HG03342 (cell line): ENCODE data around the gene RPL13A.
"Not testable (repeated sequence)": the region's sequence is repeated elsewhere in the genome, so short reads cannot be mapped to it uniquely, and the experiment has no call there.

Experiments used
- ATAC-seq: cut with Tn5 transposase; IDR thresholded peaks from one replicate; pipeline ENCODE4 v1.9.1; 2021; ENCODE audit warnings: mild to moderate bottlenecking, moderate library complexity; ENCODE audit not compliant: unreplicated experiment

RPL13A gene

DNA sequence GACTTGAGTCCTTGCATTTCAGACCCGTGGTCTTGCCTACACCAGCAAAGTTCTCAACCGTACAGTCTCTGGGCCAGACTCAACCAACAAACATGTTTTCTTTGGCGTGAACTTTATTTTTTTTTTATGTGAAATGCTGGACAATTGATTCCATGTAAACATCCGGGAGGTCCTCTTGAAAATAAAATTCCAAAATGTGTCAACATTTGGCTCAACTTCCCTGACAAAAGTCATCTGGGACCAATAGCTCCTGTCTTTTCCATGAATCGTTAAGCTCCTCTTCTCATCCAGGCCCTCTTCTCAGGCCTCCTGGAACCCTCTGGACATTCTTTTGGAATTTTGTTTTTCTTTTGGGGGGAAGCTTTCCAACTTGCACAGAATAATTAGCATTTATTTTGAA, 31.6 kb upstream of the RPL13A start:
- no peak for ATAC-seq

DNA sequence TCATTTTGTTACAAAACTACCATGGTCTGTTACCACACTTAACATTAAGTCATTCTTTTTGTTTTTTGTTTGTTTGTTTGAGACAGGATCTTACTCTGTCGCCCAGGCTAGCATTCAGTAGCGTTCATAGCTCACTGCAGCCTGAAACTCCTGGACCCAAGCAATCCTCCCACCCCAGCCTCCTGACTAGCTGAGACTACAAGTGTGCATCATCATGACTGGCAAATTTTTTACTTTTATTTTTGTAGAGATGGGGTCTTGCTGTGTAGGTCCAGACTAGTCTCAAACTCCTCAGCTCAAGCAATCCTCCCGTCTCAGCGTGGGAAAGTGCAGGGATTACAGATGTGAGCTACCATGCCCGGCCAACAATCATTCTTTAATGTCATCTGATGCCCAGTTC, 31.1 kb upstream of the RPL13A start:
- ATAC-seq = no peak

DNA sequence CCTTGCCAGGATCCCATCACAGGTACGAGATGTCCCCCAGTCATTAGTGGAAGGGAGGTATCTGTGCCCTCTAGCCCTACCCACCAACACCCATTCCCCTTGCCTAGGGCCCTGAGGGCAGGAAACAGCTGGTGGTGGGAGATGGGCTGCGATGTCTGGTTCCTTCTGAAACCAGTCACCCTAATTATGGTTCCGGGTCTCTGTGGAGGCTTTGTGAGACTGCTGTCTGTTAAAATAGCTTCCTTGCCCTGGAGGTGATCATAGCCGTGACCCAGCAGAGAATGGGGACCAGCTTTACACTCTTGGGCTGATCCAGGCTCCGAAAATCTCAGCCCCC, 28.9 kb upstream of the RPL13A start:
- ATAC-seq = no peak

DNA sequence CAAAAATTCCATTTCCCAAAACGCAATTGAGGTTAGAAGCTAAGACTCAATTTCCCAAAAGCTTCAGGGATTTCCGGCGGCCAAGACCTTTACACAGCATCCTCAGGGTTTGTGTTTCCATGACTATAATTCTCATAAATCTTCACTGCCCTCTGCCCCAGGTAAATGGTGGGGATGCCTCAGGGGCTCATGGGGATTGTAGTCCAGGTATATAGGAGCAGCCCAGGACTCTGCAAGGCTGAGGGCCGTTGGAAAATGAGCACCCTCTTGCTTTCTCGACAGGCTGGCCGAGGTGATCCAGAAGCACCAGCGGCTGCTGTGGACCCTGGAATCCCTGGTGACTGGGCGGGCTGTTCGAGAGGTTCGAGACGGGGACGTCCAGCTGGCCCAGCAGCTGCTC, 28.0 kb upstream of the RPL13A start:
- ATAC-seq = no peak

DNA sequence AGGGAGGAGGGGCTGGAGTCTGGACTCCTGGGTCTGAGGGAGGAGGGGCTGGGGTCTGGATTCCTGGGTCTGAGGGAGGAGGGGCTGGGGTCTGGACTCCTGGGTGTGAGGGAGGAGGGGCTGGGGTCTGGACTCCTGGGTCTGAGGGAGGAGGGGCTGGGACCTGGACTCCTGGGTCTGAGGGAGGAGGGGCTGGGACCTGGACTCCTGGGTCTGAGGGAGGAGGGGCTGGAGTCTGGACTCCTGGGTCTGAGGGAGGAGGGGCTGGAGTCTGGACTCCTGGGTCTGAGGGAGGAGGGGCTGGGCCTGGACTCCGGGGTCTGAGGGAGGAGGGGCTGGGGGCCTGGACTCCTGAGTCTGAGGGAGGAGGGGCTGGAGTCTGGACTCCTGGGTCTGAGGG, 26.3 kb upstream of the RPL13A start:
- ATAC-seq = not testable (repeated sequence)

DNA sequence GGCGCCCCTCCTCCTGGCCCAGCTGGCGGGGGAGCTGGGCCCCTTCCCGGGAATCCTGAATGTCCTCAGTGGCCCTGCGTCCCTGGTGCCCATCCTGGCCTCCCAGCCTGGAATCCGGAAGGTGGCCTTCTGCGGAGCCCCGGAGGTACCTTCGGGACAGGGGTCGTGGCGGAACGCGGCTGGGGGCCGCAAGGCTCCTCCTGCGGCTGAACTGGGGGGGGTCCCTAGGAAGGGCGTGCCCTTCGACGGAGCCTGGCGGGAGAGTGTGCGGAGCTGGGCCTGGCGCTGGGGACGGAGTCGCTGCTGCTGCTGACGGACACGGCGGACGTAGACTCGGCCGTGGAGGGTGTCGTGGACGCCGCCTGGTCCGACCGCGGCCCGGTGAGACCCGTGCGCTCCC, 25.8 kb upstream of the RPL13A start:
- no peak for ATAC-seq

DNA sequence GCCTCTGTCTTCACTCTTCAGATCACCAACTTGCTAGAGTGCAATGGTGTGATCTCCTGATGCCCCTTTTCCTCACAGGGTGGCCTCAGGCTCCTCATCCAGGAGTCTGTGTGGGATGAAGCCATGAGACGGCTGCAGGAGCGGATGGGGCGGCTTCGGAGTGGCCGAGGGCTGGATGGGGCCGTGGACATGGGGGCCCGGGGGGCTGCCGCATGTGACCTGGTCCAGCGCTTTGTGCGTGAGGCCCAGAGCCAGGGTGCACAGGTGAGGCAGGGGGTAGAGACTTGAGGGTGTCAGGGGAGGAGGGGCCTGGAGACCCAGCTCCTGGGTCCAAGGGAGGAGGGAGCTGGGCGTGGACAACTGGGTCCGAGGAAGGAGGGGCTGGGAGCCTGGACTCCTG, 24.9 kb upstream of the RPL13A start:
- ATAC-seq = no peak

DNA sequence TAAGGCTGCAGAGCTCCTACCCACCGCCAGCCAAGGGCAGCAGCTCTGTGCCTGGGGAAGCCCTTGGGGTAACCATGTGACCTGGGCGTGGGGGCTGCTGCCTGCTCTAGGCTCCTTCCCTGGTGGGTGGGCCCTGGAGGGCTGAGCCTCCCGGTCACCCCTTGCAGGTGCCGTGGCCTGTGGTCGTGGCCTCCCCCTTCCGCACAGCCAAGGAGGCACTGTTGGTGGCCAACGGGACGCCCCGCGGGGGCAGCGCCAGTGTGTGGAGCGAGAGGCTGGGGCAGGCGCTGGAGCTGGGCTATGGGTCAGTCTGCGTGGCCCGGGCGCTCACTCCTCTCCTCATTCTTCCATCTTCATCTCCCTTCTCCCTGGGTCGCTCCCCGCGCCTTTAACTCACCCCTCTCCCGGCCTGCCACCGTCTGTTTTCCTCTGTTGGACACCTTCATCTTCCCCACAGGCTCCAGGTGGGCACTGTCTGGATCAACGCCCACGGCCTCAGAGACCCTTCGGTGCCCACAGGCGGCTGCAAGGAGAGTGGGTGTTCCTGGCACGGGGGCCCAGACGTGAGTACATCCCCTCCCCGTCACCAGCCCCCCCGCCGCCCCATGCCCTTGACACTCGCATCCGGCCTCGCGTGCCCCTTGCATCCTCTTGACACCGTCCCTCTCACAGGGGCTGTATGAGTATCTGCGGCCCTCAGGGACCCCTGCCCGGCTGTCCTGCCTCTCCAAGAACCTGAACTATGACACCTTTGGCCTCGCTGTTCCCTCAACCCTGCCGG, 23.3 kb upstream of the RPL13A start:
- no peak for ATAC-seq

DNA sequence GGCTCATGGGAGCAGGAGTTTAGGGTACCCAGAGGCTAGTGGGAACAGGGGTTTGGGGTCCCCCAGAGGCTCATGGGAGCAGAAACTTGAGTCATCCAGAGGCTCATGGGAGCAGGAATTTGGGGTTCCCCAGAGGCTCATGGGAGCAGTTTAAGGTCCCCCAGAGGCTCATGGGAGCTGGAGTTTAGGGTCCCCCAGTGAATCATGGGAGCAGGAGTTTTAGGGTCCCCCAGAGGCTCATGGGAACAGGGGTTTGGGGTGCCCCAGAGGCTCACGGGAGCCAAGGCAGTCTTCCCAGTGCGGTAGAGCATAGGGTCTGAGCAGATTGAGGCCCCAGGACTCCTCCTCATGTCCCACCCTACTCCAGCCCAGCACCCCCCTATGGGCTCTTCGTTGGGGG, 22.0 kb upstream of the RPL13A start:
- no peak for ATAC-seq

DNA sequence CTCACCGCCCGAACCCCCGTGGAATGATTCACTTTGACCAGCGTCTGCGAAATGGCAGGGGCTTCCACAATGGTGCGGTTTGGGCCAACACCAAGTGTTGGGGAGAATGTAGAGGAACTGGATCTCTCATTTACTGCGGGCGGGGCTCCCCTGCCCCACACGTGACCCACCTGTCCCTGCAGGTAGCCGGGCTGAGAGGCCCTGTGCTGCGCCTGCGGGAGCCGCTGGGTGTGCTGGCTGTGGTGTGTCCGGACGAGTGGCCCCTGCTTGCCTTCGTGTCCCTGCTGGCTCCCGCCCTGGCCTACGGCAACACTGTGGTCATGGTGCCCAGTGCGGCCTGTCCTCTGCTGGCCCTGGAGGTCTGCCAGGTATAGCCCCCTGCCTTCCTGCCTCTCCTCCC, 19.2 kb upstream of the RPL13A start:
- ATAC-seq = no peak

DNA sequence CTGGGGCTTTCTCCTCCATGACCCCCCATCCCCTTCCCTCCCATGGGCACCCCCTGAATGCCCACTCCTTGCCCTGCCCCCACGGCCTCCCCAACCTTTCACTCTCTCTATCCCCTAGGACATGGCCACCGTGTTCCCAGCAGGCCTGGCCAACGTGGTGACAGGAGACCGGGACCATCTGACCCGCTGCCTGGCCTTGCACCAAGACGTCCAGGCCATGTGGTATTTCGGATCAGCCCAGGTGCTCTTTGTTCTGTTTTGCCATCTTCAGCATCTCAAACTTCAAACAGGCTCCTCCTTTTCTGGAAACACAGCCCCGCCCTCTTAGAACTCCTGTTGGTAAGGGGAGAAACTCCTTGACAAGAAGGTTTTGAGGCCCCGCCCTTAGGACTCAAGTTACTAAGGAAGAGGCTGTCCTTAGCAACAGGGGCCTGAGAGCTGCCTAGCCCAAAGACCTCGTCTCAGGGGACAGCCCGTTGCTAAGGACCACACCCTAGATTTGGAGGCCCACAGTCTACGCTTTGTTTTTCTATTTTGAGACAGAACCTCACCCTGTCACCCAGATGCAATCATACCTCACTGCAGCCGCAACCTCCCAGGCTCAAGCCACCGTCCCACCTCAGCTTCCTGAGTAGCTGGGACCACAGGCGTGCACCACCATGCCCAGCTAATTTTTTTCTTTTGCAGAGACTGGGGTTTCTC, 18.5 kb upstream of the RPL13A start:
- ATAC-seq = peak; percentile 58

DNA sequence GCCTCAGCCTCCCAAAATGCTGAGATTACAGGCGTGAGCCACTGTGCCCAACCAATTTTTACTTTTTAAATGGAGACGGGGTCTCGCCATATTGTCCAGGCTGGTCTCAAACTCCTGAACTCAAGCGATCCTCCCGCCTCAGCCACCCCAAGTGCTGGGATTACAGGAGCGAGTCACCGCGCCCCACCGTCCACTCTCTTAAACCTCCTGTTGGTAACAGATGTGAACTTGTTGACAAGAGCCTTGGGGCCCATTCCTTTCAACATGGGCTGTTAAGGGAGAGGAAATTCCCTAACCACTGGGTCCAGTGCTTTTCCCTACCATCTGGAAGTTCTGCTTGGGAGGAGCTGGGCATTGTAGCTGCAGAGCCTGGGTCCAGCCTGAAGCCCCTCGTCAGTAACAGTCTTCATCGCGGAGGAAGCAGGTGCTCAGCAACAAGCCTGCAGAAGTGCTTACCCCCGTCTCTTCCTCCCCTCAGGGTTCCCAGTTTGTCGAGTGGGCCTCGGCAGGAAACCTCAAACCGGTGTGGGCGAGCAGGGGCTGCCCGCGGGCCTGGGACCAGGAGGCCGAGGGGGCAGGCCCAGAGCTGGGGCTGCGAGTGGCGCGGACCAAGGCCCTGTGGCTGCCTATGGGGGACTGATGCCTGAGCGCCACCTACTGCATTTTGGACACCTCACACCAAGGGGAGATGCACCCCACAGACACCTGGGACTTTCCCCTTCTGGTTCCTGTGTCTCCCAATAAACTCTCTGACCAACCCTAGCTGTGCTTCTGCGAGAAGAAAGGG, 17.4 kb upstream of the RPL13A start:
- ATAC-seq = peak; percentile 38

DNA sequence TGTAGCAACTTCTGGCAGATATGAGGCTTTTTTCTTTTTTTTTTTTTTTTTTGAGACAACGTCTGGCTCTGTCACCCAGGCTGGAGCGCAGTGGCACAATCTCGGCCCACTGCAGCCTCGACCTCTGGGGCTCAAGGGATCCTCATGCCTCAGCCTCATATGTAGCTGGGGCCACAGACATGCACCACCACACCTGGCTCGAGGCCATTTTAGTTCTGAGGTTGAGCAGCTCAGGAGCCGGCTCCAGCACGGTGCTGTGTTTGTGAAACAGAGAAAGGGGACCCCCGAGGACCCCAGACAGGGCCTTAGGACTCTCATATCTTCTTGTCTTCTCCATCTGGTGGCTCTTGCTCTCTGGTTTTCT, 16.8 kb upstream of the RPL13A start:
- ATAC-seq = no peak

DNA sequence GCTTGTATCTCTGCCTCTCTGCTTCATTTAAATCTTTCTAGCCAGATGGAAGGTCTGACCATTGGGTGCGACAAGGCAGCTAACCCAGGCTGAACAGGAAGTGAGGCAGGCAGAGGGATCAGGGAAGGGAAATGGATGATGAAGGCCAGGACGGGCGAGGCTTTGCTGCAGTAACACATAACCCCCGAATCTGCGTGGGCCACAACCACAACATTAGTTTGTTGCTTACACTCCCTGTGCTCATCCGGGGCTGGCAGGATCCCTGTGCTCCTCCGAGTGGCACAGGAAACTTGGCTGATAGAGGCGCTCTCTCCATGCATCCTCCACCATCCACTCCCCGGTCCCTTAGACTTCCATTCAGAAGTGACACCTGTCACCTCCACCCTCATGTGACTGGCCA, 14.5 kb upstream of the RPL13A start:
- no peak for ATAC-seq

DNA sequence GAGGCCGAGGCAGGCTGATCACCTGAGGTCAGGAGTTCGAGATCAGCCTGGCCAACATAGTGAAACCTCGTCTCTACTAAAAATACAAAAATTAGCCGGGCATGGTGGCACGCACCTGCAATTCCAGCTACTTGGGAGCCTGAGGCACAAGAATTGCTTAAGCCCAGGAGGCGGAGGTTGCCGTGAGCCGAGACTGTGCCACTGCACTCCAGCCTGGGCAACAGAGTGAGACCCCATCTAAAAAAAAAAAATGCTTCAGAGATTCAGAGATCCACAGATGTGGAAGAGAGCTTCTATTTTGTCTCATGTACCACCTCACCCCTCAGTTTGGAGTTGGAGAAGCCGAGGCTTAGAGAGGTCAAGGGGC, 13.9 kb upstream of the RPL13A start:
- ATAC-seq = not testable (repeated sequence)

DNA sequence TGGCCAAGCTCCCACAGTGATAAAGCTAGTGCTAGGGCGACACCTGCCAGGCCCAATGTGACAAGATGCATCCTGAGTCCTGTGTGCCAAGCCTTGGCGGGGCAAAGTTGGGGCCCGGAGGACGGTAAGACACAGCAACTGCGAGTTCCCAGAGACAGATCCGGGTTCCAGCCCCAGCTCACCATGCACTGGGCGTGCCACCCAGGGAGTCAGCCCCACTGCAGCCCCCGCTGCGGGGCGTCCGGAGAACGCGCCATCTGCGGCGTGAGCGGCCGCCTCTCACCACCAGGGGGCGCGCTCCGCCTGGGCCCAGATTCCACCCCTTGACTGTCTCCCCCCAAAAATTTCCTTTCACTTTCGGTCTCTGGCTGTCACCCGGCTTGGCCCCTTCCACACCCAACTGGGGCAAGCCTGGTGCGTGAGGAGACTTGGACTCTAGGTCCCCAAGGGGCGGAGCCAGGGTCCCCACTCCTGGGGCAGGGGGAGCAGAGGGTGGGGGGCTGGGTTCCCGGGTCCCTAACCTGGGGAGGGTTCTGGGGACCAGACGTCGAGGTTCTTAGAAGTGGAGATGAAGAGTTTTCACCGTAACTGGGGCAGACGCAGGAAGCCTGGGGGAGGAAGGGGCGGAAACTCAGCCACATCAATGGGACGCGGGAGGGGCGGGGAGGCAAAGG, 13.4 kb upstream of the RPL13A start, which contains the start of gene FLT3LG:
TSS of gene FLT3LG (plus strand) at position 348 of the 674 bp plus-strand sequence. CDS start 425 bp downstream, outside the sequence.
- peak; percentile 55 for ATAC-seq

DNA sequence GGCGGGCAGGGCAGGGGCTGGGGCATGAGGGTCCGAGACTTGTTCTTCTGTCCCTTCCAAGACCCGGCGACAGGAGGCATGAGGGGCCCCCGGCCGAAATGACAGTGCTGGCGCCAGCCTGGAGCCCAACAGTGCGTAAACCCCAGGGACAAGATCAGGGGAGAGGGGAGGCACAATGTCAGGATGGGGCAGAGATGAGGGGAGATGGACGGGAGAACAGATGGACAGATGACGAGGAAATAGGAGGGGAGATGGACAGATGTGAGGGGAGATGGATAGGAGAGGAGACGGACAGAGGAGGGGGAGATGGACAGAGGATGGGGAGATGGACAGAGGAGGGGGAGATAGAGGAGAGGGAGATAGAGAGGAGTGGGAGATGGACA, 12.9 kb upstream of the RPL13A start:
- ATAC-seq = no peak

DNA sequence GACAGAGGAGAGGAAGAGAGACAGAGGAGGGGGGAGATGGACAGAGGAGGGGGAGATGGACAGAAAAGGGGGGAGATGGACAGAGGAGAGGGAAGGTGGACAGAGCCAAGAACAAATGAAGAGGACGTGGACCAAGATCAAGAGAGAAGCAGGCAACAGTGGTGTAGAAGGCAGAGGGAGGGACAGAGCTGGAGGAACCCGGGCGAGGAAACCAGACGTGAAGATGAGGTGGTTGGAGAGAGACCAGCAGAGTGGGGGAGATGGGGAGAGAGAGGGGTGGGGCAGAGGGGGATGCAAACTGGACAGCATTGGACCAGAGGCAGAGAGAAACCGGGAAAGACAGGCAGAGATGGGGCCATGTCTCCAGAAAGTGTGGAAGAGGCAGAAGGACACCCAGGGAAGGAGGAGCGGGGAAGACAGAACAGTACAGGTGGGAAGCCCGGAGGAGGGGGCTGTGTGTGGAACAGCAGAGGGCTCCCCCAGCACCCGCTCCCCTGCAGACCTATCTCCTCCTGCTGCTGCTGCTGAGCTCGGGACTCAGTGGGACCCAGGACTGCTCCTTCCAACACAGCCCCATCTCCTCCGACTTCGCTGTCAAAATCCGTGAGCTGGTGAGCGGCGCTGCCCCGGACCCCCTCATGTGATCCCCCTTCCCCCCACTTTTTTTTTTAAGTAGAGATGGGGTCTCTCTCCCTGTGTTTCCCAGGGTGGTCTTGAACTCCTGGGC, 12.1 kb upstream of the RPL13A start:
- no peak for ATAC-seq

DNA sequence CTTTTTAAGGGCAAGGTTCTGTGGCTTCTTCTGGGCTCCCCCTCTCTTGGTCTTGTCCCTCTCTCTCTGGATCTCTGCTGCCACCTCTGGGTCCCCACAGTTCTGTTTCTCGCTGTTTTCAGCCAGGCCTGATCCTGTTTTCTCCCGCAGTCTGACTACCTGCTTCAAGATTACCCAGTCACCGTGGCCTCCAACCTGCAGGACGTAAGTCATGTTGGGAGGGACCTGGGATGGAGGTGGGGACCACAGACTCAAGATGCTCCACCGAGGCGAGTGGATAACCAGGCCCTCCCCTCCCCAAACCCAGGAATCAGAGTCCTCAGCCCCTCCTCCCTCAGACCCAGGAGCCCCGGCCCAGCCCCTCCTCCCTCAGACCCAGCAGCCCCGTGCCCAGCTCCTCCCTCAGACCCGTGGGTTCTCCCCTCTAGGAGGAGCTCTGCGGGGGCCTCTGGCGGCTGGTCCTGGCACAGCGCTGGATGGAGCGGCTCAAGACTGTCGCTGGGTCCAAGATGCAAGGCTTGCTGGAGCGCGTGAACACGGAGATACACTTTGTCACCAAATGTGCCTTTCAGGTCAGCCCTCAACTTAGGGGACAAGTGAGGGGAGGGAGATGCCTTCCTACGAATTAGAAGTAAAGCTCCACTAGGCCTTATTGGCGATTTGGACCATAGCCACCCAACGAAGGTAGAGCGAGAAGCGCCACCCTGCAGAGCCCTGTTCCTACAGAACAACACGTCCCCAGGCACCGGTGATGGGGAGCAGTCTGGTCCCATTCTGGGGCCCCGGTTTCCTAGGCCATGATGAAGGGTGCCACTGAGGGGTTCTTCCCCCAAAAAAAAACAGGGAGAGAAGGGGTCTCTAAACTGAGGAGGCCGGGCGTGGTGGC, 11.2 kb upstream of the RPL13A start:
- ATAC-seq = no peak
